HT1080 (cell line): ENCODE measurements around the gene ANKRD11. TPM values are rescaled to one million over a fixed set of nuclear protein-coding genes. Genes with fewer than 3 reads are reported as not detected.
"Not testable (repeated sequence)": the region's sequence is repeated elsewhere in the genome, so short reads cannot be mapped to it uniquely, and the experiment has no call there.

Experiments used
- DNase-seq: peaks from one replicate; pipeline ENCODE4 v3.0.0-alpha.2; 2015; ENCODE audit warnings: low read depth
- total RNA-seq: library from RNA; depleted of rRNA; stranded (reverse); fragments of >200 nt; shearing (Covaris generic); gene quantifications from 2 replicates; pipeline ENCODE4 v1.2.3, GENCODE V29; 2014

The ANKRD11 gene
- total RNA-seq, 1 experiment from 2014 or later = 79.1 TPM

GRCh38 chr16:89318871-89319630 lies 171.3 kb downstream of the ANKRD11 start:
- DNase-seq = no peak

DNA sequence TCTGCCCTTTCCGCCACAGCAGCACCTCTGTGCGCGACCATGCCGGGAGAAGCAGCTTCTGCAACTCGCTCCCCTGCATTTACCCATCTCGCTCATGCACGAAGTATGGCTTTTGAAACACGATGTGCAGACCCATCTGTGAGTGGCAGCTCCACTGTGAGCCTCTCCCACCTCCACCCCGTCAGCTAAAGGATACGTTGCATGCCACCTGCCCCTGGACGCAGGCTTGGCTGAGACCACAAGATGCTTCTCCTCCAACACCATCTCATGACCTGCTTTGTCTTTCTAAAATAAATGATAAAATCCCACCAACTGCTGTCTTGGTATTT lies 172.0 kb downstream of the ANKRD11 start:
- no peak for DNase-seq

DNA sequence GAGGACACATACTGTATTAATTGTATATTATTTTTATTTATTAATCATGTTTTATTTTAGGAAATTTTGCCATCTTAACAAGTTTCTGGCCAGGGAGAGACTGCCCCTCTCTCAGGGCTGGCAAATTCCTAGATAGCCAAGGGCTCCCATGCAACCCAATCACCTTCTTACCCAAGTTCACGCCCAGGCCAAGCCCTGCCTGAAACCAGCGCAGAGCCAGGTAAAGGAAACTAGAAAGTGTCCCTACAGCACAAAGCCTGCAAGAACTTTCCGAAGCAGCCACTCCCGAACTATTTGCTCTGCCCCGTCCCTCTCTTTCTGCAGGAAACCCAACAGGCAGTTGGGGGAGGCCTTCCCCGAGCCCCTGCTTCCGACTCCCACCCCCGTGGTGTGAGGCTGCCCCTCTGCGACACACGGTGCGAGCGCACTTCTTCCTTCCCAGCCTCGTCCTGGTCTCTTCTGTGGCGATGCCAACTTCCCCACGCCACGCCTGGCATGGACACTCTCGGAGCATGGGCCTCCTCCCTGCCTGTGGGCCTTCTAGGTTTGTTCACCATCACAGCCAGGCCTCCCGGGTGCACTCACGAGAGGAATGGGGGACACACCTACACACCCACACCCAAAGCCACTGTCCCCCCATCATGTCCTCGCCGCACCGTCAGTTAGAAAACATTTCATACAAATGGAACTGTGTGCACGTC lies 172.5 kb downstream of the ANKRD11 start:
- no peak for DNase-seq

GRCh38 chr16:89317101-89317671 lies 173.2 kb downstream of the ANKRD11 start:
- no peak for DNase-seq

DNA sequence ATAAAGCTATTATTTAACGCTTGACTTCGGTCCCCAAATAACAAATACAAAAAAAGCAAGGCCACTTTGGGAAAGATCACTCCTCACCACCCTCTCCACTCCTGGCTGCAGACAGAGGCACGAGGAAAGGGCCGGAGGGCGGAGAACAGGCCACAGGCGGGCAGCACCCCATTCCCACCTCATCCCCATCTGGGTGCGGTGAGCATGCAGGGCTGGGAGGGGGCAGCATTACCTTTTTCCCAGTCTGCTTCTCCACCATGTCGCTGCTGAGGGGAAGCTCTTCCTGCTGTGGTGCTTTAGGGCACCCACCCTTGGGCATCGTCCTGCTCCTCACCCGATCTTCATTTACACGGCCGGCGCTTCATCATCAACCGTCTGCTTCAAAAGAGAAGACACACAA lies 173.7 kb downstream of the ANKRD11 start:
- DNase-seq = no peak

DNA sequence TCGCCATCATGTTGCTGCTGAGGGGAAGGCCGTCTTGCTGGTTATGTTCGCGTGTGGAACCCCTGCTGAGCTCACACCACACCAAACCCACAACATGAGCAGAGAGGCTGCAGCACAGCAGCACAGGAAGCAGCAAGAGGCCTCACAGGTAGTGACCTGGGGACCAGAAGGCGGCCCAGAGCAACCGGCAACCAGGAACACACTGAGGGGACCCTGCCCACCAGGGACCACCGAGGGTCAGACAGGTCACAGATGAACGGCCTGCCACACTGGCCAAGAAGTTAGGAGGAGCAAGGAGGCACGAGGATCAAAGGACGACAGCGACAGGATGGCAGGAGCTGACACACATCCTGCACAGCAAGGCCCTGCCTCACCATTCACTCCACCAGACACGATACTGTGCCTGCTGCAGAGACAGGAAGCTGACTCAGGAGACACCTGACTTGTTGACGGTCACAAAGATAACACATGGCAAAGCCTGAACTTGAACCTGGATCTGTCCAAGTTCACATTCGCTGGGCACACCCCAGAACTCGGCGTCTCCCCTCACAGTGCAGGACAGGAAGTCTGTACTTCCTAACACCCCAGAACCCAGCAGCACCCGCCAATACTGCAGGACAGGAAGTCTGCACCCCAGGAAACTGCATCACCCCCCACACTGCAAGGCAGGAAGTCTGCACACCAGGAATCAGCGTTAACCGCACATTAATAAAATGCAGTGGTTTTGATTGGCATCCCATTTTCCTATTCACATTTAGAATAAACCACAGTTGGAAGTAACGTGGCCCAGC lies 174.4 kb downstream of the ANKRD11 start:
- DNase-seq = peak; percentile 98

DNA sequence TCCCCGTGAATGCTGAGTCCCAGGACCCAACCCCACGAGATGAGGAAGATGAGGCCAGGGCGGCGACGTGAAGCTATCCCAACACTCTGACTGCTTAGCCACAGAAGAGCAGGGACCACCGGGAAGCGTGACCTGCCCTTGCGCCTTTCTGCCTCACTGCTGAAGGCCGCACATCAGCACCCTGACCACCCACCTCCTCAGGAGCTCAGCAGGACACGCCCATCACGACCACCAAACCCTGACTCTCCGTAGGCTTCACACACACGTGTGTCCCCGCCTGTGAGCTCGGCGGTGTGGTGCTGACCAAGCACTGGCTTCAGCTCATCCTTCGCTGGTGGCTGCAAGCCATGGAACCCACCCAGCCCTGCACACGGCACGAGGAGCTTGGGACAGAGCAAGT lies 175.1 kb downstream of the ANKRD11 start:
- no peak for DNase-seq

DNA sequence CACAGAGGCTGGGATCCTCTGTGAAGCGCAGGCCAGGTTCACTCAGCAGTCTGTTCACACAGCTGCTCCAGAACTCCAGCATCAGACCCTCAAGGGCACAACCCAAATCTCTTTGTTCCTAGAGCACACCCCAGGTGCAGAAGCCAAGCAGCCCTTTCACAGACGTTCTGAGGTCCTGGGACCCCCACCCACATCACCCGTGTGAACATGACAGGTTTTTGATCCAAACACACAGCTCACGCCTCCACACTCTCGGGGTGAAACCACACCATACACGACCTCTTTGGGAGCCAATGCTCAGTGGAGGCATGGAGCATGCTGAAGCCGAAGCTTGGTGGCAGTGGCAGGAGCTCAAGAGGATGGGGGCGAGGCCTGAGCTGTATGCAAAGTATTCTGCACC lies 175.5 kb downstream of the ANKRD11 start:
- DNase-seq = no peak

GRCh38 chr16:89314357-89314756 lies 176.0 kb downstream of the ANKRD11 start:
- no peak for DNase-seq

- no peak for DNase-seq
Measured at GRCh38 chr16:89313583-89313982, 176.8 kb downstream of the ANKRD11 start.

DNA sequence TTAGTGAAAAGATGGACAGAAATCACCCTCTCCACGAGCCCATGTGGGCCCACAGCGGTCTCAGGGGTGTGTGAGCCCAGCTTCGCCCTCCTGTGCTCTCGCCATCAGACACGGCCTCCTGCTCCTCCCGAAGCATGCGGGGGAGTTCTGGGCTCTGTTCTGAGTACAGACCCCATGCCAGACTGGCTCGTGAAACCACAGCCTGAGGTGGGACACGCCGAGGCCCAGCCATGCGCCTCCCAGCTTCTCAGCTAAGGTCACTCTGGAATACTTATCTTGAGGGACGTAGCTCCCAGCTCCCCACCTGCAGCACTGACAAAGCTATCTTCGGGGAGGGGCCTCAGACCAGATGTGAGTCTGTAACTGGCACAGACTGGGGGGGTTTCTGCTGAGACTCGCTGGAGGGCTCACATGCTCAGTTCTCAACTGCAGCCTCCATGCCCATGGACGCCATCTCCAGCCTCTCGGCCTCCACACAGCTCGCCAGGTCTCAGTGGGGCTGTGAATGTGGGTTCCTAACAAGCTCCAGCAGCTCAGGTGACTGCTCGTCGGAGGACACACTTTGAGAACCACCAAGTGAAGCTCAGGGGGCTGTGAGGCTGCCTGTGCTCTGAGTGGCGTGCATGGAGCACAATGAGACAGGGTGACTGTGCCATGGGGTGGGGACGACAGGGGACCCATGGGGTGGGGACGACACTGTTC lies 177.6 kb downstream of the ANKRD11 start:
- no peak for DNase-seq

- no peak for DNase-seq
Measured at GRCh38 chr16:89312194-89312593, 178.2 kb downstream of the ANKRD11 start.

- DNase-seq = no peak
Measured at GRCh38 chr16:89311636-89312035, 178.7 kb downstream of the ANKRD11 start.

GRCh38 chr16:89309438-89310122 lies 180.8 kb downstream of the ANKRD11 start:
- DNase-seq = no peak

- DNase-seq = no peak
Measured at GRCh38 chr16:89308391-89309333, 181.7 kb downstream of the ANKRD11 start.

DNA sequence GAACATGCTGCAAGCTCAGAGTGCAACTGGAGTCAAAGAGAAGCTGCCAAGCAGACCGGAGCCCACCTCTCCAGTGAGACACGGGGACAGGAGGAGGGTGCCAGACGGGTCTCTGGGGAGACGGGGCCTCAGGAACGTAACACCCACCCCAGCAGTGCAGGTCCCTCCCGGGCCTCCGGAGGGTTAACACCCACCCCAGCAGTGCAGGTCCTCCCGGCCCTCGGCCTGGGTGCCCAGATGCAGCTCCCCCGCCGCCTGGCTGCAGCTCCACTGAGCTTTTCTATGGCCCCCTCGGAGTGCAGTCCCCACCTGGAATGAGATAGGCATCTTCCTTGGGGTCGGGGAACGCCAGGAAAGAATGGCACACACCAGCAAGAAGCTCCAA lies 182.9 kb downstream of the ANKRD11 start:
- DNase-seq = no peak

DNA sequence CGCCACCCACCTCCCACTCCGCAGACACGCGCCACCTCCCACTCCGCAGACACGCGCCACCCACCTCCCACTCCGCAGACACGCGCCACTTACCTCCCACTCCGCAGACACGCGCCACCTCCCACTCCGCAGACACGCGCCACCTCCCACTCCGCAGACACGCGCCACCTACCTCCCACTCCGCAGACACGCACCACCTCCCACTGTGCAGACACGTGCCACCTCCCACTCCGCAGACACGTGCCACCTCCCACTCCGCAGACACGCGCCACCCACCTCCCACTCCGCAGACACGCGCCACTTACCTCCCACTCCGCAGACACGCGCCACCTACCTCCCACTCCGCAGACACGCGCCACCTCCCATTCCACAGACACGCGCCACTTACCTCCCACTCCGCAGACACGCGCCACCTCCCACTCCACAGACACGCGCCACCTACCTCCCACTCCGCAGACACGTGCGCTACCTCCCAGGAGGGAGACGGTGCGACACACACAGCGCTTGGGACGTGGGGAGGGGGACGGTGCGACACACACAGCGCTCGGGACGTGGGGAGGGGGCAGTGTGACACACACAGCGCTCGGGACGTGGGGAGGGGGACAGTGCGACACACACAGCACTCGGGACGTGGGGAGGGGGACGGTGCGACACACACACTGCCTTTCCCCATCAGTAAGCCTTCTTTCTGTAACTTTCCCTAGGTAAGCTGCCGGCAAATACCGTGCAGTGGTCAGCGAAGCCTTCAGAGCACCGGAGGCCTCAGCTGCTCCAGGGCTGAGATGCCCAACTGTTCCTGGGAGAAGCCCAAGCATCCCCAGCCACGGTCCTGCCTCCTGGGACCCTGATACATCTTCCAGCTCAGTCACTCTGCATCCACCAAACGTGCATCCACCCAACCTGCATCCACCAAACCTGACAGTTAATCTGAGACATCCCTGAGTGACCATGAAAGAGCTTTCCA lies 183.6 kb downstream of the ANKRD11 start:
- not testable (repeated sequence) for DNase-seq

DNA sequence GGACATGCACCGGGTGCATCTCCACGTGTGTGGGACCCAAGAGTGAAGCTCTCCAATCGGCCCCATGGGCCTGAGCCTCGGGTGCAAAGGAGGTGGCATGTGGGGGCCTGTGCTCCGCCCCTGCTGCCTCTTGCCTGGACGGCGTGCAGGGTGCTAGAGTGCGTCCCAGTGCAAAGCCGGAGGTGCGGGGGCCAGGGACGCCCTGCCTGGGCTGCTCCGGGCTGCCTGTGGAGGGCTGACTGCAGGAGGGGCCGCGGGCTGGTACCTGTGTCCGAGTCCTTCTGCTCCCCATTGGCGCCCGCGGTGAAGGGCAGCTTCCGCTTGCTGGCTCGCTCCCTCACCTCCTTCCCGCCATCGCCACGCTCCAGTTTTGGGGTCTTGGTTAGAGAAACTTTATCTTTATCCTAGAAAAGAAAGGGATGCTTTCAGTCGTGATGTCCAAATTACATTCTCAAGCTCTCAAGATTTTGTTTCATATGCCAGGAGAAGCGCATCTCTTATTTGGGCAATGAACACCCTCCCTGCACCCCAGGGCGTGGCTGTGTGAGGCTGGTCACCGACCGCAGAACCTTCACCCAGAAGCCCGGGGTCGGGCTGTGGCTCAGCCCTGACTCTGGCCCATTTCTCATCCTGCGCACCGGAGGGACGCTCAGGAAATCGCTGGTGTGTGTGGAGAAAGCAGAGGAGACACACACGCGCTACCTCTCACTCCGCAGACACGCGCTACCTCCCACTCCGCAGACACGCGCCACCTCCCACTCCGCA lies 185.2 kb downstream of the ANKRD11 start:
- no peak for DNase-seq
